GDM1 (cell line): ENCODE measurements around the gene SEMA3F.
"Not testable (repeated sequence)": the region's sequence is repeated elsewhere in the genome, so short reads cannot be mapped to it uniquely, and the experiment has no call there.

ENCODE experiments used
- DNase-seq: peaks from one replicate; lab custom pipeline; 2025; lab: John Stamatoyannopoulos, UW

SEMA3F gene

GRCh38 chr3:50193746-50194127 is 38.6 kb downstream of the SEMA3F start:
- DNase-seq = no peak

DNA sequence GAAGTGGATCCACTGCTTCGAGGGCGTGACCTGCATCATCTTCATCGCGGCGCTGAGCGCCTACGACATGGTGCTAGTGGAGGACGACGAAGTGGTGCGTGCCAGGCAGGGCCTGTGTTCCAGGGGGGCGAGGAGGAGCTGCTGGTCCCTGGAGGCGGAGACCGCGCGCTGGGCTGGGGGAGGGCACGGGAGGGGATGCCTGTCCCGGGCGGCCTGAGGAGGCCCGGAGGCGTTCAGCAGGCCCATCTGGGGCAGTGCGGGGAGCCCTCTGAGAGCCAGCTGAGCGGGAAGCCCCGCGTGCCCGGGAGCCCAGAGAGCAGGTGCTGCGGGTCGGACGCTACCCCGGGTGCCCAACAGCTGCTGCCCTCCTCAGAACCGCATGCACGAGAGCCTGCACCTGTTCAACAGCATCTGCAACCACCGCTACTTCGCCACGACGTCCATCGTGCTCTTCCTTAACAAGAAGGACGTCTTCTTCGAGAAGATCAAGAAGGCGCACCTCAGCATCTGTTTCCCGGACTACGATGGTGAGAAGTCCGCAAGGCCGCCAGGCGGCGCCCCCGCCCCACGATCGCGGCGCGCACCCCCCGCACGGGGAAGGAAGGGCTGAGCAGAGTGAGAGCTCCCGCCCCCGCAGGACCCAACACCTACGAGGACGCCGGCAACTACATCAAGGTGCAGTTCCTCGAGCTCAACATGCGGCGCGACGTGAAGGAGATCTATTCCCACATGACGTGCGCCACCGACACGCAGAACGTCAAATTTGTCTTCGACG is 39.2 kb downstream of the SEMA3F start:
- DNase-seq = peak; percentile 43

DNA sequence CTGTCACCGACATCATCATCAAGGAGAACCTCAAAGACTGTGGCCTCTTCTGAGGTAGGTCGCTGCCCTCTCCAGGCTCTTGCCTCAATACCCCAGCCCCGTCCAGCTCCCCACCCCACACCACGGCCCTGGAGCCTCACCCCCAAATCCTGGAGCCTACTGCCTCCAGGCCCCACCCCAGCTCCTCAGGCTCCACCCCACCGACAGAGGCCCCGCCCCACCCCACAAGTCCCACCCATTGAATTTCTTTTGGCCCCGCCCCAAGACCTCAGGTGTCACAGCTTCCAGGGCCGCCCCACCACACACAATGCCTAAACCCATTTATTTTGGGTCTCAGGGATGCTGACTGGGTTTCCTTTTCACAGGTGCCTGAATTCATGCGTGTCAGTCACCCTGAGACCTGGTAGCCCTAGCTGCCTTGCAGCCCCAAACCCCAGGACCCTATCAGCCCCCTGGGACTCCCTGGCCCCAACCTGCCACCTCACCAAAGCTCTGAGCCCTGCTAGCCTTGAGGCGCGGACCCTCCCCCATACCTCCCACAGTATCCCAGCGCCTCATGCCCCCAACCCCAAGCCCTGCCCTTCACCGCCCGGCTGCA is 39.9 kb downstream of the SEMA3F start:
- no peak for DNase-seq

DNA sequence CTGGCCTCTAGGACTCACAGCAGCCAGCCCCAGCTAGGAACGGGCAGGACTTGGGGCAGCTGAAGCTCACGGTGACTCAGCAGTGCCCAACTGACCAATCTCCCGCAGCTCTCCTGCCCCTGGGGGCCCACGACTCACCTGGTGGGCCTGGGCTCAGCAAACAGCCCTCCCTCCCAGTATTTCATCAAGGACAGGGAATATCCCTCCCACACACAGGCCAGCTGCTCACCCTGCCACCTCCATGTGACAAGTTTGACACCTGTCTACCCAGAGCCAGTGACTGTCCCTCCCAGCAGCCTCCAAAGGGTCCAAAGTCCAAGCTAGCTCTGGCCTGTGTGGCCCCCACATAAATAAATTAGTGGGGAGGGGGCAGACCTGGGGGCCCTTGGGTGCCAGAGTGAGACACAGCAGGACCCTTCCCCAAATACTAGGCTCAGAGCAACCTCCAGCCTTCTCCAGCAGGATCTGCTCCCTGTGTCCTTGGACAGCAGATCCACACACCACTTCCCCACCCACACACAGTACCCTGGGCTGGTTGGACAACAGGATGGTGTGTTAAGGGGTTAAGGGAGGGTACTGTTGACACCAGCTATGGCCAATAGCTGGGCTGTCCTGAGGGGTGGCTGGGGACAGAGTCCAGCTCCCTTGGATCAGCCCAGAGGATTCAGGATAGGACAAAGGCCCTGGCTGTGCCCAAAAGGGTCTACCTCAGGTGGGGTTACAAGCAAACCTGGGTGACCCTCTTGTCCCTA is 40.6 kb downstream of the SEMA3F start:
- DNase-seq = no peak

DNA sequence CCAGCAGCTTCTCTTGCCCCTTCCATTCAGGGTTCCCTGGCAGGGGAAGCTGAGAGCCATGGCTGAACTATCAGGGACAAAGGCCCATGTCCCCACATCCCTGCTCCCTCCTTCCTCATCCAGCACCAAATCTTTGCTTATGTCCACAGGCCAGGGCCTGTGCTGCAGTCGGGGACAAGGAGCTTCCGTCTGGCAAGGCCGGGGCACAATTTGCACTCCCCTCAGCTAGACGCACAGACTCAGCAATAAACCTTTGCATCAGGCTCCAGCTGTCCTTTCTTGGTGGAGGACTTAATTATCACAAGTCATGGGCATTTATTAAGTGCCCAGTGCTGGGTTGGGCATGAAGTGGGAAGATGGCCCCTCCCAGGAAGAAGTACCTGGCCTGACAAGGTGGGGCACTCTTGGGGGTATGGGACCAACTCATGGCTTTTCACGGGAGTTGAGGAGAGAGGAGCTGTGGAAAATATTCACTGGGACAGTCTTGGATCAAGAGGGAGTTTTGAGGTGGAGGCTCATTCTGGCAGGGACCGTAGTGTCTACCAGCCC is 41.2 kb downstream of the SEMA3F start:
- no peak for DNase-seq

GRCh38 chr3:50201573-50202315 is 46.6 kb downstream of the SEMA3F start:
- DNase-seq = no peak

GRCh38 chr3:50202353-50203112 is 47.4 kb downstream of the SEMA3F start:
- no peak for DNase-seq

- no peak for DNase-seq
These were observed 48.1 kb downstream of the SEMA3F start for GRCh38 chr3:50203113-50203808.

DNA sequence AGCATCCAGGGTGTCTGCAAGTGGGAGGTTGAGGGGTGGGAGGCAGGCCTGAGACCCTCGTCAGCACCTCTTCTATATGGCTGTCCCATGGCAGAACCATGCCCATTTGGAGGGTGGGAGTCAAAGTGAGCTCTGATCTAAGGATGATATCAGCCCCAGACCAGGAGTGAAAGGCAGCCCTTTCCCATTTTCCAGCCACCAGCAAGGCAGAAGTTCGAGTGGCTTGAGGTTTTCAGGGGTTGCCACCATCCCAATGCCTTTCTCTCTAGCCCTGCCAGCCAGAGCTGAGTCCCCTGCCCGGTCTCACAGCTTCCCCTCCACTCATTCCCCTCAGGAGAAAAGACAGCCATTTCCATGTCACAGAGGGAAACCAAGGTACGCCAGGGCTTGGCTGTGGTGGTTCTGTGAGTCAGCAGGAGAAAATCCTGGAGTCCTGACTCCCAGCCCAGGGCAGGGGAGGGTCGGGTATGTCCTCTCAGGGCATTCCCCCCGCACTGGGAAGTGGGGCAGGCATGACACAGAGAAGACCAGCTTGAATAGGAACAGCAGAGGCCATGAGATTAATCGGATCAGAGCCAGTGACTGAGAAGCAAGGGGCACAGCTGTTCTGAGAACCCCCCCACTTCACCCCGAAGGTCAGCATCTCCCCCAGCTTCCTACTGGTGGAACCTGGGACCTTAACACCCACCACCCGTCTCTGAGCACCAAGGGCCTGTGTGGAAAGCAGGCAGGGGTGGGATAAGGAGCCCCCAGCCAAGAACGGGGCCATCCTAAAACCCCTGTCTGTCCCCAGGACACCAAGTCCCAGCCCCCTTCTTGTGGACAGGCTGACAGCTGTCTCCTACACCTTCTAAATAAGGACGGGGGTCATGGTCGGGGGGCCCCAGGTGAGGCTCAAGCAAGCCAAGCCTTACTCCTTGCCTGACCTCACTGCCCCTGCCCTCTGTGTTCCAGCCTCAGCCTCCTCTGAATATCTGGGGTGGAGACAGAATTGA is 49.0 kb downstream of the SEMA3F start:
- DNase-seq = no peak

DNA sequence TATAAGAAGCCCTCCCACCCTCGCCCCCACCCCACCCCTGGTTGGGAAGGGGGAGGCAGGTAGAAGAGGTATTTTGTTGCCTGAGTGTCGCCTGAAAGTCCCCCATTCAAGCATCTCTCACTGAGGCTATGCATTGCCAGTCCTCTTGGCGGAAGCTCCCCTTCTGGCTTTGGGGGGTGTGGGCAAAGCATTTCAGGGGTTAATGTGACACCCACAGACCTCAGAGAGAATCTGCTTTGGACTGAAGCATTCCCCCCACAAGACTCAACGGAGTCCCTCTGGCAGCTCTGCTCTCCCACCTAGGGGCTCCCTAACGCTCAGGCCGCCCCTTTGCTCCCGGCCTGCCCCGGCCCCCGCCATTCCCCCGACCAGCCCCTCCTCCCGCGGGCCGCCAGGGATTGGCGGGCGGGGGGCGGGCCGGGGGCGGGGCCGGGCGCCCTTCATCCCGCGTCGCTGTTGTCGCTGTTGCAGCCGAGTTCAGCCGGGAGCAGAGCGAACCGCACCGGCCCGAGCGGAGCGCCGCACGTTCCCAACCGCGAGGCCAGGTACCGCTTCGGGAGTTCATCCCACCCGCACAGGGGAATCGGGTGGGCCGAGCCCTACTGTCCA is 49.8 kb downstream of the SEMA3F start, which contains the start of gene SLC38A3:
TSS of gene SLC38A3 (plus strand) at position 468 of the 609 bp plus-strand sequence. CDS start 8,929 bp downstream, outside the sequence.
- DNase-seq = no peak

GRCh38 chr3:50205413-50206276 is 50.5 kb downstream of the SEMA3F start:
- no peak for DNase-seq

DNA sequence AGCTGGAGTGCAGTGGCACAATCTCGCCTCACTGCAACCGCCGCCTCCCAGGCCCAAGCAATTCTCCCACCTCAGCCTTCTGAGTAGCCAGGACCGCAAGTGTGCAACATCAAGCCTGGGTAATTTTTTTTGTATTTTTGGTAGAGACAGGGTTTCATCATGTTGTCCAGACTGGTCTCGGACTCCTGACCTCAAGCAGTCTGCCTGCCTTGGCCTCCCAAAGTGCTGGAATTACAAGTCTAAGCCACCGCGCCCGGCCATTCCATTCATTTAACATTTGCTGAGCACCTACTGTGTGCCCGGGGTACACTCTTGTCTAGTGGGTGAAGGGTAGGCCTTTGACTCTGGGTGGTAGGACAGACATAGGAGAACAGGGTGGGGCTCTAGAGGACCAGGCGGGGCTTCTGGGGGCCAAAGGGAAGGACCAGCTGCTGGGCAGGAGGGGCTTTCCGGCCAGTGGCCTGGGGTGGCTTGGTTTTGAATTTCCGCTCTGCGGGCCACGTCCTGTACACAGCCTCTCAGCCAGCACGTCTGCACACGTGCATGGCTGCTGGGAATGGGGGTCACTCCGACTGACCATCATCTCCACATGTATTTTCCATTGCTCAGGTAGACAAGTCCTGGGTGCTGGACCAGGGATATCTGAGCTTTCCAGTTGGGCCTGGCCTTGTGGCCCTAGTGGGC is 52.4 kb downstream of the SEMA3F start:
- DNase-seq = no peak

- DNase-seq = no peak
These were observed 53.7 kb downstream of the SEMA3F start for GRCh38 chr3:50208677-50209344.

DNA sequence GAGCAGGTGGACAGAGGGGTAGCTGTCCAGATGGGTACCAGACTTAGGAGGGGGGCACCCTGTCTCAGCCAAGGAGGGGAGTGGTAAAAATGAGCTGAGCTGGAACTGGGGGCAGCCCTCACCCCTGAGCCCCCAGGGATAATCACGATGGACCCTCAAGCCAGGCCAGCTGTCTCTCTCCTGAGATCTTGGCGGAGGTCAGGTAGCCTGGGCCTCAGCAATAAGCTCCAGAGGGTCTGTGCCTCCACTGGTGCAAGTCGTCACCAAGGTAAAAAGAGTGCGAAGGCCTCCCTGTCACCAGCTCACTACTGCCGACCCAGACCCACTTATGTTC is 55.0 kb downstream of the SEMA3F start:
- no peak for DNase-seq

GRCh38 chr3:50210510-50211367 is 55.6 kb downstream of the SEMA3F start:
- DNase-seq = no peak

- DNase-seq = not testable (repeated sequence)
These were observed 56.2 kb downstream of the SEMA3F start for GRCh38 chr3:50211368-50211717.
